Measurements from ENCODE around the gene ZNF526.
A peak's percentile ranks its signal among the peaks of the same experiment; 100 is the strongest.

ZNF526 gene

GRCh38 chr19:42197375-42197817 lies 22.7 kb upstream of the ZNF526 start:
- DNase-seq, result no peak

- no peak for DNase-seq
Measured at GRCh38 chr19:42198676-42199439, 21.3 kb upstream of the ZNF526 start.

GRCh38 chr19:42199440-42200115 lies 20.5 kb upstream of the ZNF526 start:
- peak; percentile 34 for DNase-seq

- DNase-seq, result no peak
Measured at GRCh38 chr19:42200116-42200715, 19.9 kb upstream of the ZNF526 start.

- DNase-seq, result no peak
Measured at GRCh38 chr19:42201489-42202289, 18.4 kb upstream of the ZNF526 start.

GRCh38 chr19:42202290-42202880 lies 17.7 kb upstream of the ZNF526 start:
- no peak for DNase-seq

- no peak for DNase-seq
Measured at GRCh38 chr19:42203700-42204099, 16.4 kb upstream of the ZNF526 start.

- DNase-seq, result no peak
Measured at GRCh38 chr19:42204664-42205063, 15.4 kb upstream of the ZNF526 start.

GRCh38 chr19:42206871-42207755 lies 13.0 kb upstream of the ZNF526 start:
- DNase-seq, result peak; percentile 82

GRCh38 chr19:42207767-42208271 lies 12.3 kb upstream of the ZNF526 start:
- DNase-seq, result peak; percentile 64

- no peak for DNase-seq
Measured at GRCh38 chr19:42208612-42209011, 11.5 kb upstream of the ZNF526 start.

GRCh38 chr19:42212886-42213285 lies 7.2 kb upstream of the ZNF526 start:
- no peak for DNase-seq

- no peak for DNase-seq
Measured at GRCh38 chr19:42214810-42215485, 5.2 kb upstream of the ZNF526 start.

- no peak for DNase-seq
Measured at GRCh38 chr19:42216653-42217519, 3.2 kb upstream of the ZNF526 start.

- DNase-seq, result peak; percentile 87
Measured at GRCh38 chr19:42217520-42218437, 2.3 kb upstream of the ZNF526 start, which contains the start of gene DEDD2. Gene DEDD2, minus strand, starts transcription at chr19:42217677. Its CDS starts 670 bp downstream, at chr19:42217007.

- DNase-seq, result no peak
Measured at GRCh38 chr19:42220751-42221097, 612 bp downstream of the ZNF526 start.

GRCh38 chr19:42224940-42225717 lies 5.0 kb downstream of the ZNF526 start:
- no peak for DNase-seq

Data from NCI-H226 (cell line).